NCI-H2227 (cell line): ENCODE measurements around the gene LRRC56.
"Not testable (repeated sequence)": the region's sequence is repeated elsewhere in the genome, so short reads cannot be mapped to it uniquely, and the experiment has no call there.

Experiments used
- DNase-seq: peaks from one replicate; lab custom pipeline; 2025; ENCODE audit not compliant: unreplicated experiment; lab: John Stamatoyannopoulos, UW

LRRC56 gene

GRCh38 chr11:501683-502287, 35.5 kb upstream of the LRRC56 start:
- DNase-seq = no peak

GRCh38 chr11:502288-503178, 34.8 kb upstream of the LRRC56 start:
- no peak for DNase-seq

- DNase-seq = no peak
Measured at GRCh38 chr11:503179-503981, 33.9 kb upstream of the LRRC56 start.

GRCh38 chr11:504053-504993, 33.0 kb upstream of the LRRC56 start:
- no peak for DNase-seq

DNA sequence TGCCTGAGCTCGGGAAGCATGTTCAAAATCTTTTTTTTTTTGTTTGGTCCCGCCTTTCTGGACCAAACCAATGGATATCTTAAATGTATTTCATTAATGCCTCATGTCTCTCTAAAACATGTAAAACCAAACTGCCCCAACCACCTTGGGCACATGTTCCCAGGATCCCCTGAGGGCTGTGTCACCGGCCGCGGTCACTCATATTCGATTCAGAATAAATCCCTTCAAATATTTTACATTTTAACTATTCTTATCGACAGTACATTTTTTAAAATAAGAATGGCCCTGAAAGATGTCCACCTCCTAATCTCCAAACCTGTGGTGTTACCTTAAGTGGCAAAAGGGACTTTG, 32.4 kb upstream of the LRRC56 start:
- no peak for DNase-seq

DNA sequence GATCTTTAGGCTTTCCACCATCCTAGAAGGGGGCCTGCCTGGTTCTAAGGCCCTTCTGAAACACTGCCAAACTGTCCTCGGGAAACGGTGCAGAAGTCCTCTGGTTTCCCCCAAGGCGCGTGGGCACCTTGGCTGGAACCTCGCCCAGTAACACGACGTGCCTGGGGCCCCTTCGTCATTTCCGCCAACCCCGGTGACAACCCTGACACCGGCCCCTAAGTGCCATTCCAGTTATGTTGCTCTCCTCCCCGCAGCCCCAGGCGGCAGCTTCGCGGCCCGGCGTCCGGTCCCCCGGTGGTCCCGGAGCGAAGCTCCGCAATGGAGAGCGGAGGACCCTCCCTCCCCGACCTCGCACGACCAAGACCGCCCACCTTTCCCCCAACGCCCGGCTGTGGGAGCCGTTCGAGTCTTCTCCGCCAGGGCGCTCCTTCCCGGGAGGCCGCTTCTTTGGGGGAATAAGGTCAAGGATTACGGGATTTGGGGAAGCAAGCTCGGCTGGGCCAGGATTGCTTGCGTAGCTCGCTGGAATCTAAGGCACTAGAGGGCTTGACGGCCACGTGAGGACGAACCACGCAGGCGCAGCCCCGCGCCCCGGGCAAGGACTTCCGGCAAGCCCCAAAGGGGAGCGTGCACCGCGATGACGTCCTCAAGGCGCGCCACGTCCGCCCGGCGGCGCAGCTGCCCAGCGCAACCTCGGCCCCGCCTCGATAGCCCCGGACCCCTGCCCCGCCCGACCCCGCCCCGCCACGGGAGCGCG, 30.9 kb upstream of the LRRC56 start:
- peak; percentile 100 for DNase-seq

DNA sequence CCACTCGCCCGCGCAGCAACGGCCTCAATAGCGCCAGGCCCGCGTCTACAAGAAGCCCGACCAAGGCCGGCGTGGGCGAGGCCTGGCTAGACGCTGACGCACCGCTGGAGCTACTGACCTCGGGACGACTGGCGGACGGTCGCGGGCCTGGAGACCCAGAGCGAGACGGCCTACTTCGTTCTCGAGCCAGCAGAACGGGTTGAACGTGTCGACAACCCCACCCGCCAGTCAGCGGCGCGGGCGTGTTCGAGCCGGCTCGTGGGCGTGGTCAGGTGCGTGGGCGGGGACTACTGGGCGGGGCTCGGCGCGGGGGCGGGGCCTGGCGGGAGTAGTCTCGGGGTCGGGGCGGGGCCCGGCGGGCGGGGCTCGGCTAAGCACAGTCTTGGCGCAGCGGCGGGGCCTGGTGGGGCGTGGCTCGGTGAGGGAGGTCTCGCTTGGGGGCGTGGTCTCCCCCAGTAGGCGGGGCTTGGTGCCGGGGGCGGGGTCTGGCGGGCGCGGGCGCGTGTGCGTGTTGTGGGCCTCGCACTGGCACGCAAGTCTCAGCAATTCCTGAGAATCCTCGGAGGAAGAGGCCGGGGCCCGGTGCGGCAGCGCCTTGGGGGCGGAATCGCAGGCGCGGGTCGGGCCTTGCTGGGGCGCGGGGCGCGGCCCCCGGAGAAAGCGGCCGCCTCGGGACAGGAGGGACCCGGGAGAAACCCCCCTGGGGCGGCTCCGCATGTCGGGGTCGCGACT, 30.2 kb upstream of the LRRC56 start, which contains the start of gene RNH1:
Gene RNH1 (minus strand): TSS at position 248 of the 732 bp plus-strand sequence. CDS start 5,080 bp downstream, outside the sequence.
- peak; percentile 98 for DNase-seq

DNA sequence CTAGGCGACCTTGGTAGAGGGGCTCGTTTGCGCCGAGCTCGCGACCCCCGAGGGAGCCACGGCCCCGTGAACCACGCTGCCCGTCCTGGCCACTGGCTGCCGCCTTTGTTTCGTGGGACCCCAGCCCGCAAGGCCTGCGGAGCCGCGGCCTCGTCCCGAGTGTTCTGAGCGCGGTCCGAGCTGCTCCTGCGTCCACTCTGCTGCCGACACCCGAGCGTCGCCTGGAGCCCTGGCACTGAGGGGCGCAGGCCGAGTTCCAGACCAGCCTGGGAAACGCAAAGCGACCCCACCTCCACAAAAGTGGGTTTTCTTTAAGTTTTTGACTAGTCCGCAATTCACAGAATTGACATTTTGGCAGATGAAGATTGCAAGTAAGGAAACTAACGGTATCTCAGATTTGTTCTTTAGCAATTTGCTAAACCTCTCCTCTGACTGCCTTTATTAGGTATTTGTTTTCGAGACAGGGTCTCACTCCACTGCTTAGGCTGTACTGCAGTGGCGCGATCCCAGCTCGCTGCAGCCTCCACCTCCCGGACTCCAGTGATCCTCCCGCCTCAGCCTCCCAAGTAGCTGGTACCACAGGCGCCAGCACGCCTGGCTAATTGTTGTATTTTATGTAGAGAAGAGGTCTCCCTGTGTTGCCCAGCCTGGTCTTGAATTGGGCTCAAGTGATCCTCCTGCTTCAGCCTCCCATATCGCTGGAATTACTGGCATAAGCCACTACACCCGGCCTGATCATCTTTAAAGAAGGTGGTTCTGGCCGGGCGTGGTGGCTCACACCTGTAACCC, 29.4 kb upstream of the LRRC56 start:
- peak; percentile 71 for DNase-seq

GRCh38 chr11:508956-509355, 28.4 kb upstream of the LRRC56 start:
- no peak for DNase-seq

- DNase-seq = no peak
Measured at GRCh38 chr11:512761-513595, 24.3 kb upstream of the LRRC56 start.

DNA sequence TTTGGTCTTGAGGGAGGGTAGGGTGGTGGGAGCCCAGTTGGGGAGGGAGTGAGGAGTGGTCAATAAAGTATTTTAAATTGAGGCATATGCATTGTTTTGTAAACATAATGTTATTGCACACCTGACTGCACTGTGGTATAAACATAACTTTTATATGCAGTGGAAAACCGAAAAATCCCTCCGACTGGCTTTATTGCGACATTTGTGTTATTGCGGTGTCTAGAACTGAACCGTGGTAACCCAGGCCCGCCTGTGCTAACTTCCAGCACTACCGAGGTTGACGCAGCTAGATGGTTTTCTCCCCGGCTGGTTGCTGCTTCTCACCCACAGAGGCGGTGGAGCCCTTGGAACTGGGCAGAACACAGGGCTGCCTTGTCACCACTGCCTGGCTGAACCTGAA, 22.7 kb upstream of the LRRC56 start:
- DNase-seq = no peak

DNA sequence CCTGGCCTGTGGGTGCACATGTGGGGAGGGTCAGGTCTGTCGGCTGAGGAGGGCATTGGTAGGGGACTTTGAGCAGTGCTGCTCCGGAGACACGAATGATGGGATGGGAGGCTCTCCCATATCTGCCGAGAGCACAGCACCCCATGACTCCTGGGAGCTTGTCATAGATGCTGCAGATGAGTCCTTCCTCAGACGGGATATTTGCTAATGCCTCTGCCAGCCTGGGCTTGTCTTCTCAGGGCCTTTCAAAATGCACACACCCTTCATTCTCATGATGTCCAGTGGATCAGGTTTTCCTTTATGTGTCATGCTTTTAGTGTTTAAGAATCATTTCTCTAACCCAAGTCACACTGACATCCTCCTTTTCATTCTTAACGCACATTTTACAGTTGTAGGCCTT, 22.2 kb upstream of the LRRC56 start:
- DNase-seq = no peak

- no peak for DNase-seq
Measured at GRCh38 chr11:516400-516799, 20.9 kb upstream of the LRRC56 start.

GRCh38 chr11:516918-517685, 20.2 kb upstream of the LRRC56 start:
- DNase-seq = not testable (repeated sequence)

- no peak for DNase-seq
Measured at GRCh38 chr11:518463-519202, 18.7 kb upstream of the LRRC56 start.
